OCI-LY7 (cell line): ENCODE data around the gene RGS10. TPM values are rescaled to one million over a fixed set of nuclear protein-coding genes. Genes with fewer than 3 reads are reported as not detected.
A peak's percentile ranks its signal among the peaks of the same experiment; 100 is the strongest.

Experiments used
- BruUV-seq: library from RNA; stranded (reverse); fragments of 400-500 nt; replicated peaks from 2 replicates; lab custom pipeline; 2021; lab: Mats Ljungman, UMichigan
- CTCF ChIA-PET: fragments of 300-600 bp; sonication (Branson Sonifier 250); formaldehyde crosslinking; loops from one replicate; lab custom pipeline; 2022; ENCODE audit warnings: antibody characterized with exemption; ENCODE audit not compliant: unreplicated experiment; lab: Charles Lee
- POLR2A ChIA-PET: fragments of 300-600 bp; sonication (Branson Sonifier 250); formaldehyde crosslinking; loops from one replicate; lab custom pipeline; 2022; ENCODE audit warnings: antibody characterized with exemption; lab: Charles Lee
- DNase-seq: peaks from one replicate; pipeline ENCODE4 v3.0.0-alpha.2; 2015; ENCODE audit warnings: low spot score
- H2AFZ ChIP-seq: fragments of 200-600 bp; sonication (generic), shearing (Covaris generic); 2 replicates; pipeline ENCODE4 v1.6.1; 2014; ENCODE audit warnings: mild to moderate bottlenecking, antibody characterized with exemption, low read length, moderate library complexity
- H3K27ac ChIP-seq: fragments of 200-600 bp; sonication (generic); 2 replicates; pipeline ENCODE4 v1.5.1; 2014; ENCODE audit warnings: mixed run types, low read depth, mild to moderate bottlenecking, moderate library complexity, low read length, inconsistent platforms; ENCODE audit not compliant: poor library complexity, severe bottlenecking
- H3K36me3 ChIP-seq: fragments of 200-600 bp; sonication (generic); 2 replicates; pipeline ENCODE4 v1.6.1; 2014; ENCODE audit warnings: mild to moderate bottlenecking, antibody characterized with exemption, low read length, moderate library complexity, mixed read lengths; ENCODE audit not compliant: insufficient read depth
- H3K4me1 ChIP-seq: fragments of 200-600 bp; sonication (generic); 2 replicates; pipeline ENCODE4 v1.5.1; 2014; ENCODE audit warnings: mild to moderate bottlenecking, low read length; ENCODE audit not compliant: insufficient read depth, poor library complexity, severe bottlenecking
- H3K4me2 ChIP-seq: fragments of 200-600 bp; sonication (generic); 2 replicates; pipeline ENCODE4 v1.6.1; 2014; ENCODE audit warnings: mild to moderate bottlenecking, low read length
- H3K4me3 ChIP-seq: fragments of 200-600 bp; sonication (generic); 2 replicates; pipeline ENCODE4 v1.5.1; 2014; ENCODE audit warnings: mild to moderate bottlenecking, low read depth, low read length; ENCODE audit not compliant: poor library complexity, severe bottlenecking
- H3K79me2 ChIP-seq: fragments of 200-600 bp; sonication (generic); 2 replicates; pipeline ENCODE4 v1.6.1; 2016; ENCODE audit warnings: low read depth, mild to moderate bottlenecking, low read length, moderate library complexity, mixed read lengths; ENCODE audit not compliant: insufficient read depth
- H3K9me2 ChIP-seq: fragments of 200-600 bp; sonication (generic); 2 replicates; pipeline ENCODE4 v1.6.1; 2016; ENCODE audit warnings: mild to moderate bottlenecking, low read length, mixed read lengths; ENCODE audit not compliant: insufficient read depth
- H3K9me3 ChIP-seq: fragments of 200-600 bp; sonication (generic); 2 replicates; pipeline ENCODE4 v1.6.1; 2014; ENCODE audit warnings: mild to moderate bottlenecking, mixed run types, low read length, mixed read lengths
- H4K20me1 ChIP-seq: fragments of 200-600 bp; sonication (generic); 2 replicates; pipeline ENCODE4 v1.6.1; 2014; ENCODE audit warnings: mild to moderate bottlenecking, antibody characterized with exemption, low read length, moderate library complexity, mixed read lengths; ENCODE audit not compliant: insufficient read depth
- CTCF ChIP-seq: fragments of 200-600 bp; sonication (generic); conservative IDR thresholded peaks from 2 replicates; pipeline ENCODE4 v1.5.1; 2014; ENCODE audit warnings: mild to moderate bottlenecking, antibody characterized with exemption, low read length, moderate library complexity, mixed read lengths
- EZH2phosphoT487 ChIP-seq: fragments of 200-600 bp; sonication (generic); IDR thresholded peaks from 2 replicates; pipeline ENCODE4 v1.6.1; 2018; ENCODE audit warnings: low read depth, borderline replicate concordance, mild to moderate bottlenecking, mixed run types, antibody characterized with exemption, low read length, moderate library complexity, mixed read lengths
- intact Hi-C: fragments of 100-400 bp; cut with micrococcal nuclease; formaldehyde crosslinking; loops from one replicate; pipeline ENCODE4 v1.10.0; 2022; ENCODE audit not compliant: unreplicated experiment
- total RNA-seq, 2 experiments: library from RNA; depleted of rRNA in 1 of 2; stranded (reverse); fragments of >200 nt in 1 of 2; shearing (Covaris generic) in 1 of 2; gene quantifications; 2 replicates each; pipeline ENCODE4 v1.2.3, GENCODE V29; 2014 to 2022

The RGS10 gene
- total RNA-seq, 2 experiments from 2014 or later, result 22.5 to 45.2 TPM

GRCh38 chr10:119541459-119542356 lies 811 bp downstream of the RGS10 start:
- H3K79me2 ChIP-seq, result no peaks in the 10 kb centered on the region
- ChIA-PET POLR2A (interaction anchor here (0.6 to 4.0 kb wide), 9 partner anchors 16 to 335 kb away, joined by 3 to 18 read pairs (median 3); partner anchors contain the start of gene GRK5), CTCF (interaction anchor here (1.0 kb wide), 1 partner anchor 24 kb away, joined by 5 read pairs; no protein-coding TSS in a partner anchor)
- no peaks in the 10 kb centered on the region for H4K20me1 ChIP-seq
- peaks cover 48% of the 10 kb centered on the region for H3K4me1 ChIP-seq
- peak; percentile 45 for DNase-seq
- intact Hi-C loops, result loop anchor here (1.0 to 5.0 kb wide), 6 partner anchors 39 to 513 kb away; partner anchors contain the start of genes BAG3 and NANOS1
- H2AFZ ChIP-seq, result peak overlapping the region; percentile 90; the same call in 1 of the 2 replicates
- no peaks in the 10 kb centered on the region for H3K9me2 ChIP-seq
- TF ChIP-seq EZH2phosphoT487 (no peak), CTCF (no peak)
- H3K36me3 ChIP-seq, result no peaks in the 10 kb centered on the region
- H3K4me3 ChIP-seq, result peak overlapping the region; percentile 69
- no TSS peak for BruUV-seq
- H3K9me3 ChIP-seq, result no peaks in the 10 kb centered on the region
- H3K27ac ChIP-seq, result no peak overlapping the region
- H3K4me2 ChIP-seq, result peak overlapping the region; percentile 88

- Histone ChIP-seq H2AFZ (no peak overlapping the region), H3K4me2 (peak overlapping the region; percentile 88), H3K27ac (no peak overlapping the region), H3K9me2 (no peaks in the 10 kb centered on the region), H3K79me2 (no peaks in the 10 kb centered on the region), H3K4me3 (peak overlapping the region; percentile 69), H3K36me3 (no peaks in the 10 kb centered on the region), H3K9me3 (no peaks in the 10 kb centered on the region), H4K20me1 (no peaks in the 10 kb centered on the region), H3K4me1 (peaks cover 48% of the 10 kb centered on the region)
- POLR2A ChIA-PET, result interaction anchor here (0.9 to 4.0 kb wide), 3 partner anchors 16 to 63 kb away, joined by 3 to 18 read pairs (median 3); no protein-coding TSS in a partner anchor
- CTCF ChIA-PET, result no interaction called here
- BruUV-seq, result no TSS peak
- no peak for DNase-seq
- no peak for TF ChIP-seq EZH2phosphoT487
- no peak for TF ChIP-seq CTCF
- intact Hi-C loops, result loop anchor here (5.0 kb wide), 1 partner anchor 39 kb away; no protein-coding TSS in a partner anchor
Observed at GRCh38 chr10:119541046-119541445, 1.5 kb downstream of the RGS10 start.
